GM23338 (cell line): ENCODE results near the gene EXOSC1. TPM values are rescaled to one million over a fixed set of nuclear protein-coding genes. Genes with fewer than 3 reads are reported as not detected.
"Not testable (repeated sequence)": the region's sequence is repeated elsewhere in the genome, so short reads cannot be mapped to it uniquely, and the experiment has no call there.

Experiments used
- ATAC-seq: fragments of 200-7000 bp; cut with Tn5 transposase; 3 replicates; pipeline ENCODE4 v1.9.1; 2020
- DNase-seq: peaks from one replicate; pipeline ENCODE4 v3.0.0-alpha.2; 2015; ENCODE audit warnings: low spot score
- H2AFZ ChIP-seq: fragments of 200-600 bp; sonication (generic); 2 replicates; pipeline ENCODE4 v1.8.0; 2016; ENCODE audit warnings: antibody characterized with exemption, mild to moderate bottlenecking, moderate library complexity
- H3F3A ChIP-seq: fragments of 200-600 bp; sonication (generic); replicated peaks from 2 replicates; pipeline ENCODE4 v1.8.0; 2017; ENCODE audit warnings: antibody characterized with exemption, mixed run types, low read depth
- H3K27ac ChIP-seq: fragments of 200-600 bp; sonication (generic); 2 replicates; pipeline ENCODE4 v1.6.1; 2016; ENCODE audit warnings: low read depth
- H3K27me3 ChIP-seq: fragments of 200-600 bp; sonication (generic); 2 replicates; pipeline ENCODE4 v1.8.0; 2016; ENCODE audit warnings: mild to moderate bottlenecking, mixed run types, moderate library complexity; ENCODE audit not compliant: insufficient read depth
- H3K36me3 ChIP-seq: fragments of 200-600 bp; sonication (generic); 2 replicates; pipeline ENCODE4 v1.8.0; 2016; ENCODE audit warnings: mild to moderate bottlenecking; ENCODE audit not compliant: insufficient read depth
- H3K4me1 ChIP-seq: fragments of 200-600 bp; sonication (generic); 2 replicates; pipeline ENCODE4 v1.8.0; 2016; ENCODE audit warnings: mild to moderate bottlenecking, moderate library complexity; ENCODE audit not compliant: insufficient read depth
- H3K4me2 ChIP-seq: fragments of 200-600 bp; sonication (generic); 2 replicates; pipeline ENCODE4 v1.7.1; 2017; ENCODE audit warnings: mixed run types
- H3K4me3 ChIP-seq: fragments of 200-600 bp; sonication (generic); 2 replicates; pipeline ENCODE4 v1.6.1; 2016; ENCODE audit warnings: mixed run types
- H3K79me2 ChIP-seq: fragments of 200-600 bp; sonication (generic); replicated peaks from 2 replicates; pipeline ENCODE4 v1.8.0; 2017; ENCODE audit warnings: mild to moderate bottlenecking; ENCODE audit not compliant: insufficient read depth
- H3K9me2 ChIP-seq: fragments of 200-600 bp; sonication (generic); 2 replicates; pipeline ENCODE4 v1.8.0; 2017; ENCODE audit not compliant: insufficient read depth
- H4K20me1 ChIP-seq: fragments of 200-600 bp; sonication (generic); replicated peaks from 2 replicates; pipeline ENCODE4 v1.8.0; 2017; ENCODE audit warnings: mild to moderate bottlenecking; ENCODE audit not compliant: insufficient read depth
- H3K27ac Mint-ChIP-seq: 2 replicates; pipeline ENCODE4 v1.8.0; 2020; ENCODE audit warnings: inconsistent platforms, mild to moderate bottlenecking, moderate library complexity, mixed read lengths
- H3K27me3 Mint-ChIP-seq: 3 replicates; pipeline ENCODE4 v1.8.0; 2022; ENCODE audit warnings: low read depth, mild to moderate bottlenecking, moderate library complexity, mixed read lengths, inconsistent platforms; ENCODE audit not compliant: insufficient read depth, poor library complexity
- H3K36me3 Mint-ChIP-seq: 3 replicates; pipeline ENCODE4 v1.8.0; 2021; ENCODE audit warnings: low read depth, mild to moderate bottlenecking, inconsistent platforms, moderate library complexity, mixed read lengths
- H3K4me1 Mint-ChIP-seq: 3 replicates; pipeline ENCODE4 v1.8.0; 2020; ENCODE audit warnings: mild to moderate bottlenecking, inconsistent platforms, mixed read lengths
- H3K4me3 Mint-ChIP-seq: 3 replicates; pipeline ENCODE4 v1.8.0; 2021; ENCODE audit warnings: moderate library complexity, mild to moderate bottlenecking, inconsistent platforms, mixed read lengths
- H3K9me3 Mint-ChIP-seq: 3 replicates; pipeline ENCODE4 v1.8.0; 2020; ENCODE audit warnings: moderate library complexity, mild to moderate bottlenecking, inconsistent platforms, mixed read lengths
- CREB1 ChIP-seq: fragments of 250-450 bp; sonication (Bioruptor Pico); IDR thresholded peaks from 2 replicates; pipeline ENCODE4 v1.5.0; 2020; ENCODE audit warnings: low read depth, mild to moderate bottlenecking, moderate library complexity
- EZH2 ChIP-seq: fragments of 200-600 bp; sonication (generic); IDR thresholded peaks from one replicate; pipeline ENCODE4 v1.8.0; 2017; ENCODE audit warnings: antibody characterized with exemption, mild to moderate bottlenecking, low read depth; ENCODE audit not compliant: unreplicated experiment
- EZH2phosphoT487 ChIP-seq: fragments of 200-600 bp; sonication (generic); IDR thresholded peaks from one replicate; pipeline ENCODE4 v1.8.1; 2018; ENCODE audit warnings: antibody characterized with exemption; ENCODE audit not compliant: unreplicated experiment
- NANOG ChIP-seq: IDR thresholded peaks from 2 replicates; pipeline ENCODE4 v1.6.1; 2016; ENCODE audit warnings: antibody characterized with exemption, borderline replicate concordance
- STAT1 ChIP-seq: IDR thresholded peaks from one replicate; pipeline ENCODE4 v1.6.1; 2016; ENCODE audit warnings: antibody characterized with exemption; ENCODE audit not compliant: unreplicated experiment
- polyA plus RNA-seq: library from polyadenylated mRNA; unstranded; fragments of >200 nt; fragmentation: Nextera tagmentation; extraction: Ambion mirVana; gene quantifications from 2 replicates; pipeline ENCODE4 v1.2.1, GENCODE V29; 2016
- total RNA-seq: library from RNA; depleted of rRNA; stranded (reverse); fragments of >200 nt; shearing (Covaris generic); gene quantifications from 2 replicates; pipeline ENCODE4 v1.2.3, GENCODE V29; 2014
- TF ChIP-seq, protein P1 (sequence below), 2 experiments: fragments of 200-600 bp in 1 of 2; sonication (generic) in 1 of 2; conservative IDR thresholded peaks; 2 replicates each; pipeline versions ENCODE4 v1.5.1 to v1.6.1; 2016 to 2017; ENCODE audit warnings: antibody characterized with exemption in 2 of 2, low read depth in 2 of 2, mild to moderate bottlenecking in 2 of 2, moderate library complexity in 1 of 2
- TF ChIP-seq, protein P2 (sequence below): IDR thresholded peaks from 2 replicates; pipeline ENCODE4 v1.6.1; 2016; ENCODE audit warnings: antibody characterized with exemption

EXOSC1 gene
- total and polyA plus RNA-seq, 2 experiments from 2014 or later: 63.6 to 131 TPM

DNA sequence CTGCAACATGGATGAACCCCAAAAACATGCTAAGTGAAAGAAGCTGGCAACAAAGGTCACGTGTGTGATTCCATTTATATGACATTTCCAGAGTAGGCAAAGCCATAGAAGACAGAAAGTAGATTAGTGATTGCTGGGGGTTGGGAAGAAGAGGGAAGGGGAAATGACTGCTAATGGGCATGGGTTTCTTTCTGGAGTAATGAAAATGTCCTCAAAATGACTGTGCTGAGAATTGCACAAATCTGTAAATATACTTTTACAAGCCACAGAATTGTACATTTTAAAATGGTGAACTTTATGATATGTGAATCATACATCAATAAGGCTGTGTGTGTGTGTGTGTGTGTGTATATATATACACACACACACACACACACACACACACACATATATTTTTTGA lies 36.6 kb upstream of the EXOSC1 start:
- Histone ChIP-seq H3K27me3 (no peaks in the 10 kb centered on the region), H3F3A (peaks cover 13% of the 10 kb centered on the region), H3K4me3 (no peak overlapping the region), H3K4me2 (no peak overlapping the region), H3K4me1 (peaks cover 17% of the 10 kb centered on the region), H3K9me2 (no peaks in the 10 kb centered on the region), H4K20me1 (peaks cover 5% of the 10 kb centered on the region), H3K79me2 (peaks cover 75% of the 10 kb centered on the region), H3K36me3 (peaks cover 3% of the 10 kb centered on the region; the same call in 1 of the 2 replicates), H2AFZ (no peak overlapping the region), H3K27ac (0 out of 2 replicates have a peak overlapping the region, but pooled peaks have one; percentile 86)
- H3K36me3 Mint-ChIP-seq: peaks cover 32% of the 10 kb centered on the region
- no peaks in the 10 kb centered on the region for H3K9me3 Mint-ChIP-seq
- H3K27ac Mint-ChIP-seq: no peak overlapping the region
- peaks cover 2% of the 10 kb centered on the region for H3K27me3 Mint-ChIP-seq
- ATAC-seq (no peak), DNase-seq (no peak)
- H3K4me3 Mint-ChIP-seq: no peak overlapping the region
- no peak for TF ChIP-seq EZH2
- TF ChIP-seq, protein P1, sequence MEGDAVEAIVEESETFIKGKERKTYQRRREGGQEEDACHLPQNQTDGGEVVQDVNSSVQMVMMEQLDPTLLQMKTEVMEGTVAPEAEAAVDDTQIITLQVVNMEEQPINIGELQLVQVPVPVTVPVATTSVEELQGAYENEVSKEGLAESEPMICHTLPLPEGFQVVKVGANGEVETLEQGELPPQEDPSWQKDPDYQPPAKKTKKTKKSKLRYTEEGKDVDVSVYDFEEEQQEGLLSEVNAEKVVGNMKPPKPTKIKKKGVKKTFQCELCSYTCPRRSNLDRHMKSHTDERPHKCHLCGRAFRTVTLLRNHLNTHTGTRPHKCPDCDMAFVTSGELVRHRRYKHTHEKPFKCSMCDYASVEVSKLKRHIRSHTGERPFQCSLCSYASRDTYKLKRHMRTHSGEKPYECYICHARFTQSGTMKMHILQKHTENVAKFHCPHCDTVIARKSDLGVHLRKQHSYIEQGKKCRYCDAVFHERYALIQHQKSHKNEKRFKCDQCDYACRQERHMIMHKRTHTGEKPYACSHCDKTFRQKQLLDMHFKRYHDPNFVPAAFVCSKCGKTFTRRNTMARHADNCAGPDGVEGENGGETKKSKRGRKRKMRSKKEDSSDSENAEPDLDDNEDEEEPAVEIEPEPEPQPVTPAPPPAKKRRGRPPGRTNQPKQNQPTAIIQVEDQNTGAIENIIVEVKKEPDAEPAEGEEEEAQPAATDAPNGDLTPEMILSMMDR (conservative IDR thresholded peaks at IDR 0.05; ENCODE audit: low read depth in 2 of 2): no peak
- no peak for TF ChIP-seq EZH2phosphoT487
- TF ChIP-seq, protein P2, sequence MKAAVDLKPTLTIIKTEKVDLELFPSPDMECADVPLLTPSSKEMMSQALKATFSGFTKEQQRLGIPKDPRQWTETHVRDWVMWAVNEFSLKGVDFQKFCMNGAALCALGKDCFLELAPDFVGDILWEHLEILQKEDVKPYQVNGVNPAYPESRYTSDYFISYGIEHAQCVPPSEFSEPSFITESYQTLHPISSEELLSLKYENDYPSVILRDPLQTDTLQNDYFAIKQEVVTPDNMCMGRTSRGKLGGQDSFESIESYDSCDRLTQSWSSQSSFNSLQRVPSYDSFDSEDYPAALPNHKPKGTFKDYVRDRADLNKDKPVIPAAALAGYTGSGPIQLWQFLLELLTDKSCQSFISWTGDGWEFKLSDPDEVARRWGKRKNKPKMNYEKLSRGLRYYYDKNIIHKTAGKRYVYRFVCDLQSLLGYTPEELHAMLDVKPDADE: no peak
- H3K4me1 Mint-ChIP-seq: peaks cover 23% of the 10 kb centered on the region

DNA sequence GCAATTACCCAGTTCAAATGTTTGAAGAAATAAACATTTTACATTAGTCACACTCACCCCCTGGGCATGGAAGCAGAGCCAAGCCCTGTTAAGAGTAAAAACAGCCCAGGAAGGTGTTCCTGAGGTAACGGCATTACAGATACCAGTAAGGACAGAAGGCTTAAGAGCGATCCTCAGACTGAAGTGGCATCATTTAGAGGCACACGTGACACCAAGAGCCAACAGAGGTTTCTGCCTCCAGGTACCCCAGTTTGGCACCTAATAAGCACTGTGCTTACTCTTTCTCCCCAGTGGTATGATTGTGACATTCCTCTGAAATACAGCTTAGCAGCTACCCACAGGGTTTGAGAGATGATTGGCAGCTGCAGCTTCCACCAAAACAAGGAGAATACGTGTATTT lies 35.3 kb upstream of the EXOSC1 start:
- no peak for DNase-seq
- H3K36me3 Mint-ChIP-seq: peaks cover 45% of the 10 kb centered on the region

DNA sequence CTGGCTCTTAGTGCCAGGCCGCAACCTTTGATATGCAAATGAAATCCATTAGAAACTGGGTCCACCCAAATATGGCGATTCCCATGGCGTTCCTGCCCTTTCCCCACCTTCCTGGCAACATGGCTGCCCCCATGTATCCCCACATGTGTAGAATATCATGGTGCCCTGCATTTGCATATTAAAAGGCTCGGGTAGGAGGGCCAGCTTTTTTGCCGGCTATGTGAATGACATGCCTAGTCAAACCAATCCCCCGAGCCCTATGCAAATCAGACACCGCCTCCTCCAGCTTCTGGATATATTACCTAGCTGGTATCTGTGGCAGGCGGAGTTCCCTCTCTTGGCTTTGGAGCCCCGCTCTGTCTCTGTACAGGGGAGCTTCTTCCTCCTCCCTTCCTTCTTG lies 34.1 kb upstream of the EXOSC1 start:
- Mint-ChIP-seq H3K27me3 (no peaks in the 10 kb centered on the region), H3K27ac (peak overlapping the region; percentile 91), H3K9me3 (no peaks in the 10 kb centered on the region), H3K36me3 (peaks cover 53% of the 10 kb centered on the region), H3K4me1 (peaks cover 23% of the 10 kb centered on the region), H3K4me3 (peak overlapping the region; percentile 22; the same call in 1 of the 3 replicates)
- peaks cover 21% of the 10 kb centered on the region for H3K36me3 ChIP-seq
- ATAC-seq (peak; percentile 96), DNase-seq (peak; percentile 99)
- TF ChIP-seq NANOG (peak; percentile 23; the same call in 1 of the 2 replicates), STAT1 (no peak), CREB1 (CRISPR knock-in tag) (peak; percentile 33; the same call in 1 of the 2 replicates)
- H3K27me3 ChIP-seq: no peaks in the 10 kb centered on the region
- H3K79me2 ChIP-seq: peaks cover 50% of the 10 kb centered on the region
- peaks cover 17% of the 10 kb centered on the region for H3K4me1 ChIP-seq
- H4K20me1 ChIP-seq: peaks cover 3% of the 10 kb centered on the region; the same call in 1 of the 2 replicates
- no peak overlapping the region for H2AFZ ChIP-seq
- H3K4me3 ChIP-seq: no peak overlapping the region
- peak overlapping the region; percentile 86 for H3K27ac ChIP-seq
- peaks cover 15% of the 10 kb centered on the region for H3F3A ChIP-seq
- H3K4me2 ChIP-seq: peak overlapping the region; percentile 53; the same call in 1 of the 2 replicates
- no peaks in the 10 kb centered on the region for H3K9me2 ChIP-seq

More for the DNA sequence above, 35.3 kb upstream of the EXOSC1 start:
- H3K27me3 Mint-ChIP-seq: no peaks in the 10 kb centered on the region
- Histone ChIP-seq H3K4me1 (peaks cover 17% of the 10 kb centered on the region), H3K4me2 (no peak overlapping the region), H3K4me3 (no peak overlapping the region), H3F3A (peaks cover 13% of the 10 kb centered on the region), H3K9me2 (no peaks in the 10 kb centered on the region), H3K27ac (peak overlapping the region; percentile 86), H4K20me1 (peaks cover 3% of the 10 kb centered on the region), H3K27me3 (no peaks in the 10 kb centered on the region), H3K79me2 (peaks cover 62% of the 10 kb centered on the region), H2AFZ (no peak overlapping the region), H3K36me3 (peaks cover 12% of the 10 kb centered on the region)
- no peak overlapping the region for H3K4me3 Mint-ChIP-seq
- peak overlapping the region; percentile 90 for H3K27ac Mint-ChIP-seq
- H3K4me1 Mint-ChIP-seq: peaks cover 23% of the 10 kb centered on the region
- no peak for TF ChIP-seq STAT1
- ATAC-seq: no peak
- H3K9me3 Mint-ChIP-seq: no peaks in the 10 kb centered on the region

DNA sequence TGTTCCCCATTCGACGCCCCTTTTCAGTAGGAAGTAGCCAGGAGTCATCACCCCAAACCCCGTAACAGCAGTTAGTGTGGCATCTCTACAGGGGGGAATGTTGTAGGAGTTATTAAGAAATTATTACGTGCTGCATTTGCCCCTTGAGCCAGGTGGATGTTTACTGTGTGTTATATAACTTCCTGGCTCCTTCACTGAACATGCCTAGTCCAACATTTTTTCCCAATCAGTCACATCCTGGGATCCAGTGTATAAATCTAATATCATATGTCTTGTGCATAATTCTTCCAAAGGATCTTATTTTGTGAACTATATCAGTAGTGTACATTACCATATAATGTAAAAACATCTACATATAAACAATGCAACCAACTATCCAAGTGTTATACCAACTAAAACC lies 33.6 kb upstream of the EXOSC1 start:
- H3K27ac ChIP-seq: peak overlapping the region; percentile 64
- Mint-ChIP-seq H3K36me3 (peaks cover 58% of the 10 kb centered on the region), H3K4me1 (peaks cover 23% of the 10 kb centered on the region), H3K27ac (peak overlapping the region; percentile 91), H3K4me3 (peak overlapping the region; percentile 2; the same call in 1 of the 3 replicates)
- peak; percentile 40 for DNase-seq
- not testable (repeated sequence) for H3K27me3 Mint-ChIP-seq, H4K20me1 ChIP-seq, H3K9me2 ChIP-seq, H3K27me3 ChIP-seq, H3K4me3 ChIP-seq, ATAC-seq, H2AFZ ChIP-seq, H3K9me3 Mint-ChIP-seq
- peaks cover 17% of the 10 kb centered on the region for H3K4me1 ChIP-seq
- peaks cover 45% of the 10 kb centered on the region for H3K79me2 ChIP-seq
- peaks cover 26% of the 10 kb centered on the region for H3K36me3 ChIP-seq
- H3F3A ChIP-seq: peaks cover 17% of the 10 kb centered on the region
- peak overlapping the region; percentile 53 for H3K4me2 ChIP-seq
